ENCODE measurements around the gene DUSP3. TPM values are rescaled to one million over a fixed set of nuclear protein-coding genes. Genes with fewer than 3 reads are reported as not detected.
A peak's percentile ranks its signal among the peaks of the same experiment; 100 is the strongest.

Gene DUSP3
- total RNA-seq: 11.7 and 12.0 TPM in 2 replicates

GRCh38 chr17:43778337-43779144, at the start of gene DUSP3:
Gene DUSP3 (minus strand): TSS chr17:43778977. CDS start chr17:43778924, 53 bp downstream.
- Mint-ChIP-seq H3K4me1 (ENCODE audit: low read depth) (peaks cover 7% of the 10 kb centered on the region), H3K36me3 (ENCODE audit: low read depth) (peaks cover 3% of the 10 kb centered on the region), H3K4me3 (peak within 1 kb of the TSS; percentile 87), H3K27me3 (ENCODE audit: insufficient read depth) (peaks cover 32% of the 10 kb centered on the region), H3K9me3 (no peaks in the 10 kb centered on the region), H3K27ac (peak within 1 kb of the TSS; percentile 76)
- intact Hi-C loops (cut with micrococcal nuclease): loop anchor here (1.0 kb wide), 2 partner anchors 68 to 228 kb away; no protein-coding TSS in a partner anchor
- DNase-seq (ENCODE audit: low spot score): peak; percentile 73

GRCh38 chr17:43827596-43827995, 48.8 kb upstream of the DUSP3 start:
- DNase-seq (ENCODE audit: low spot score): no peak
- H3K9me3 Mint-ChIP-seq: no peaks in the 10 kb centered on the region
- H3K27me3 Mint-ChIP-seq (ENCODE audit: insufficient read depth): peaks cover 38% of the 10 kb centered on the region
- H3K4me3 Mint-ChIP-seq: no peak overlapping the region
- intact Hi-C loops (cut with micrococcal nuclease): no loop called here
- H3K27ac Mint-ChIP-seq: no peak overlapping the region
- H3K4me1 Mint-ChIP-seq (ENCODE audit: low read depth): peaks cover 9% of the 10 kb centered on the region
- H3K36me3 Mint-ChIP-seq (ENCODE audit: low read depth): no peaks in the 10 kb centered on the region

GRCh38 chr17:43826206-43826605, 47.4 kb upstream of the DUSP3 start:
- Mint-ChIP-seq H3K4me1 (ENCODE audit: low read depth) (peaks cover 9% of the 10 kb centered on the region), H3K27me3 (ENCODE audit: insufficient read depth) (peaks cover 27% of the 10 kb centered on the region), H3K9me3 (no peaks in the 10 kb centered on the region), H3K27ac (no peak overlapping the region), H3K36me3 (ENCODE audit: low read depth) (no peaks in the 10 kb centered on the region), H3K4me3 (no peak overlapping the region)
- no peak for DNase-seq (ENCODE audit: low spot score)
- intact Hi-C loops (cut with micrococcal nuclease): no loop called here

- intact Hi-C loops (cut with micrococcal nuclease): no loop called here
- Mint-ChIP-seq H3K36me3 (ENCODE audit: low read depth) (no peaks in the 10 kb centered on the region), H3K9me3 (no peaks in the 10 kb centered on the region), H3K4me1 (ENCODE audit: low read depth) (peaks cover 3% of the 10 kb centered on the region), H3K4me3 (no peak overlapping the region), H3K27ac (no peak overlapping the region), H3K27me3 (ENCODE audit: insufficient read depth) (peaks cover 21% of the 10 kb centered on the region)
- DNase-seq (ENCODE audit: low spot score): no peak
These were observed 46.8 kb upstream of the DUSP3 start for GRCh38 chr17:43825567-43825966.

- Mint-ChIP-seq H3K36me3 (ENCODE audit: low read depth) (no peaks in the 10 kb centered on the region), H3K9me3 (no peaks in the 10 kb centered on the region), H3K4me1 (ENCODE audit: low read depth) (no peaks in the 10 kb centered on the region)
These were observed 44.7 kb upstream of the DUSP3 start for GRCh38 chr17:43823350-43824084.

GRCh38 chr17:43822570-43823190, 43.9 kb upstream of the DUSP3 start:
- Mint-ChIP-seq H3K27me3 (ENCODE audit: insufficient read depth) (peaks cover 5% of the 10 kb centered on the region), H3K4me3 (no peak overlapping the region), H3K36me3 (ENCODE audit: low read depth) (no peaks in the 10 kb centered on the region), H3K9me3 (no peaks in the 10 kb centered on the region), H3K27ac (no peak overlapping the region), H3K4me1 (ENCODE audit: low read depth) (no peaks in the 10 kb centered on the region)
- DNase-seq (ENCODE audit: low spot score): no peak
- intact Hi-C loops (cut with micrococcal nuclease): no loop called here

More at GRCh38 chr17:43823350-43824084, 44.7 kb upstream of the DUSP3 start:
- Mint-ChIP-seq H3K27me3 (ENCODE audit: insufficient read depth) (peaks cover 13% of the 10 kb centered on the region), H3K27ac (no peak overlapping the region), H3K4me3 (no peak overlapping the region)
- no peak for DNase-seq (ENCODE audit: low spot score)
- intact Hi-C loops (cut with micrococcal nuclease): no loop called here

- Mint-ChIP-seq H3K27me3 (ENCODE audit: insufficient read depth) (peaks cover 3% of the 10 kb centered on the region), H3K4me3 (no peak overlapping the region), H3K9me3 (no peaks in the 10 kb centered on the region), H3K27ac (no peak overlapping the region), H3K36me3 (ENCODE audit: low read depth) (no peaks in the 10 kb centered on the region), H3K4me1 (ENCODE audit: low read depth) (no peaks in the 10 kb centered on the region)
- intact Hi-C loops (cut with micrococcal nuclease): no loop called here
- no peak for DNase-seq (ENCODE audit: low spot score)
These were observed 42.0 kb upstream of the DUSP3 start for GRCh38 chr17:43820759-43821158.

- DNase-seq (ENCODE audit: low spot score): no peak
- Mint-ChIP-seq H3K27ac (no peak overlapping the region), H3K36me3 (ENCODE audit: low read depth) (no peaks in the 10 kb centered on the region), H3K4me1 (ENCODE audit: low read depth) (no peaks in the 10 kb centered on the region), H3K9me3 (no peaks in the 10 kb centered on the region), H3K27me3 (ENCODE audit: insufficient read depth) (peaks cover 9% of the 10 kb centered on the region), H3K4me3 (no peak overlapping the region)
- intact Hi-C loops (cut with micrococcal nuclease): no loop called here
These were observed 40.2 kb upstream of the DUSP3 start for GRCh38 chr17:43818966-43819365.

GRCh38 chr17:43817826-43818225, 39.0 kb upstream of the DUSP3 start:
- no peak overlapping the region for H3K4me3 Mint-ChIP-seq
- no peak overlapping the region for H3K27ac Mint-ChIP-seq
- peaks cover 9% of the 10 kb centered on the region for H3K27me3 Mint-ChIP-seq (ENCODE audit: insufficient read depth)
- H3K36me3 Mint-ChIP-seq (ENCODE audit: low read depth): no peaks in the 10 kb centered on the region
- intact Hi-C loops (cut with micrococcal nuclease): no loop called here
- no peaks in the 10 kb centered on the region for H3K4me1 Mint-ChIP-seq (ENCODE audit: low read depth)
- DNase-seq (ENCODE audit: low spot score): no peak
- no peaks in the 10 kb centered on the region for H3K9me3 Mint-ChIP-seq

- no peak overlapping the region for H3K4me3 Mint-ChIP-seq
- no peaks in the 10 kb centered on the region for H3K36me3 Mint-ChIP-seq (ENCODE audit: low read depth)
- H3K4me1 Mint-ChIP-seq (ENCODE audit: low read depth): no peaks in the 10 kb centered on the region
- peaks cover 11% of the 10 kb centered on the region for H3K27me3 Mint-ChIP-seq (ENCODE audit: insufficient read depth)
- H3K27ac Mint-ChIP-seq: no peak overlapping the region
- no peaks in the 10 kb centered on the region for H3K9me3 Mint-ChIP-seq
- intact Hi-C loops (cut with micrococcal nuclease): no loop called here
- no peak for DNase-seq (ENCODE audit: low spot score)
These were observed 37.9 kb upstream of the DUSP3 start for GRCh38 chr17:43816336-43817320.

- no peaks in the 10 kb centered on the region for H3K4me1 Mint-ChIP-seq (ENCODE audit: low read depth)
- no peaks in the 10 kb centered on the region for H3K9me3 Mint-ChIP-seq
- no peaks in the 10 kb centered on the region for H3K36me3 Mint-ChIP-seq (ENCODE audit: low read depth)
- no peak overlapping the region for H3K4me3 Mint-ChIP-seq
- intact Hi-C loops (cut with micrococcal nuclease): no loop called here
- H3K27ac Mint-ChIP-seq: no peak overlapping the region
- no peak for DNase-seq (ENCODE audit: low spot score)
- H3K27me3 Mint-ChIP-seq (ENCODE audit: insufficient read depth): peaks cover 17% of the 10 kb centered on the region
These were observed 35.9 kb upstream of the DUSP3 start for GRCh38 chr17:43814714-43815113.

GRCh38 chr17:43814026-43814425, 35.2 kb upstream of the DUSP3 start:
- peaks cover 17% of the 10 kb centered on the region for H3K27me3 Mint-ChIP-seq (ENCODE audit: insufficient read depth)
- H3K4me1 Mint-ChIP-seq (ENCODE audit: low read depth): no peaks in the 10 kb centered on the region
- no peaks in the 10 kb centered on the region for H3K9me3 Mint-ChIP-seq
- no peaks in the 10 kb centered on the region for H3K36me3 Mint-ChIP-seq (ENCODE audit: low read depth)
- intact Hi-C loops (cut with micrococcal nuclease): no loop called here
- DNase-seq (ENCODE audit: low spot score): no peak
- no peak overlapping the region for H3K27ac Mint-ChIP-seq
- no peak overlapping the region for H3K4me3 Mint-ChIP-seq

All from activated T-helper 1 cell treated with anti-CD3 and anti-CD28 coated beads, Interleukin-12 subunit alpha, Interleukin-12 subunit beta, Interleukin-2, Interleukin-4 antibody, amounts not matched to agents 30 ng/mL and 10 ng/mL and 1 ng/mL, durations not matched to agents 14 hours and 24 hours and 36 hours (primary cell).